Fibroblast of lung (primary cell): ENCODE data around the gene RGP1. TPM values are rescaled to one million over a fixed set of nuclear protein-coding genes. Genes with fewer than 3 reads are reported as not detected.

Source experiments
- DNase-seq, 2 donors: peaks; one replicate each; pipeline versions ENCODE4 v3.0.0 to v3.0.0-alpha.2; 2010; ENCODE audit warnings: low read depth in 2 of 2
- H2AFZ ChIP-seq: 2 replicates; pipeline ENCODE4 v1.5.1; 2012; ENCODE audit warnings: low read length, control low read depth, inconsistent platforms
- H3K27ac ChIP-seq: 2 replicates; pipeline ENCODE4 v1.5.1; 2011; ENCODE audit warnings: low read length, control low read depth; ENCODE audit not compliant: insufficient read depth
- H3K27me3 ChIP-seq: 2 replicates; pipeline ENCODE4 v1.5.1; 2011; ENCODE audit warnings: mild to moderate bottlenecking, low read length; ENCODE audit not compliant: control insufficient read depth, insufficient read depth
- H3K36me3 ChIP-seq: 2 replicates; pipeline ENCODE4 v1.5.1; 2011; ENCODE audit warnings: low read length; ENCODE audit not compliant: control insufficient read depth, insufficient read depth
- H3K4me1 ChIP-seq: 2 replicates; pipeline ENCODE4 v1.5.1; 2011; ENCODE audit warnings: low read length; ENCODE audit not compliant: control insufficient read depth, insufficient read depth; ENCODE audit errors: extremely low read depth
- H3K4me2 ChIP-seq: 2 replicates; pipeline ENCODE4 v1.5.1; 2011; ENCODE audit warnings: low read length, control low read depth; ENCODE audit not compliant: insufficient read depth; ENCODE audit errors: extremely low read depth
- H3K4me3 ChIP-seq, 4 experiments: fragments of 200-600 bp in 1 of 4; sonication (generic) in 1 of 4; replicated peaks in 1 of 4; 2 replicates each; pipeline ENCODE4 v1.5.1; 2011 to 2016; ENCODE audit warnings: low read length in 4 of 4, low read depth in 3 of 4, mild to moderate bottlenecking in 3 of 4, control low read depth in 2 of 4, inconsistent platforms in 1 of 4, mixed read lengths in 1 of 4; ENCODE audit not compliant: insufficient read depth in 1 of 4; ENCODE audit errors: control extremely low read depth in 1 of 4
- H3K79me2 ChIP-seq: 2 replicates; pipeline ENCODE4 v1.5.1; 2012; ENCODE audit warnings: mild to moderate bottlenecking, low read length, inconsistent platforms; ENCODE audit not compliant: control insufficient read depth, insufficient read depth
- H3K9ac ChIP-seq: 2 replicates; pipeline ENCODE4 v1.5.1; 2011; ENCODE audit warnings: mild to moderate bottlenecking, low read length, control low read depth; ENCODE audit not compliant: insufficient read depth
- H3K9me3 ChIP-seq: 2 replicates; pipeline ENCODE4 v1.5.1; 2012; ENCODE audit warnings: low read depth, low read length; ENCODE audit not compliant: control insufficient read depth, insufficient read depth
- H4K20me1 ChIP-seq: 2 replicates; pipeline ENCODE4 v1.5.1; 2011; ENCODE audit warnings: low read length; ENCODE audit not compliant: control insufficient read depth, insufficient read depth; ENCODE audit errors: extremely low read depth
- EZH2 ChIP-seq: IDR thresholded peaks from 2 replicates; pipeline ENCODE4 v1.5.1; 2012; ENCODE audit warnings: low read length, control low read depth, mild to moderate bottlenecking; ENCODE audit errors: missing control alignments
- polyA plus RNA-seq, 2 donors: library from polyadenylated mRNA; depleted of rRNA in 1 of 2; stranded (reverse) in 1 of 2; unstranded in 1 of 2; fragments of >200 nt; gene quantifications; 2 replicates each; pipeline ENCODE4 v1.2.1, GENCODE V29; 2011 to 2012; ENCODE audit warnings: missing spikeins in 1 of 2
- total RNA-seq: library from RNA; depleted of rRNA; stranded (reverse); fragments of >200 nt; gene quantifications from 2 replicates; pipeline ENCODE4 v1.2.1, GENCODE V29; 2014
- TF ChIP-seq, protein P1 (sequence below), 2 donors: IDR thresholded peaks in 1 of 2; conservative IDR thresholded peaks in 1 of 2; 1 replicate in 1 of 2; 2 replicates in 1 of 2; pipeline ENCODE4 v1.5.1; 2011 to 2012; ENCODE audit warnings: low read length in 2 of 2, control low read depth in 1 of 2, inconsistent platforms in 1 of 2, low read depth in 1 of 2, mild to moderate bottlenecking in 1 of 2

RGP1 gene
- total and polyA plus RNA-seq, 2 donors (not counting 1 experiment from before 2014, with no cell fraction given) = 14.9 to 17.4 TPM

DNA sequence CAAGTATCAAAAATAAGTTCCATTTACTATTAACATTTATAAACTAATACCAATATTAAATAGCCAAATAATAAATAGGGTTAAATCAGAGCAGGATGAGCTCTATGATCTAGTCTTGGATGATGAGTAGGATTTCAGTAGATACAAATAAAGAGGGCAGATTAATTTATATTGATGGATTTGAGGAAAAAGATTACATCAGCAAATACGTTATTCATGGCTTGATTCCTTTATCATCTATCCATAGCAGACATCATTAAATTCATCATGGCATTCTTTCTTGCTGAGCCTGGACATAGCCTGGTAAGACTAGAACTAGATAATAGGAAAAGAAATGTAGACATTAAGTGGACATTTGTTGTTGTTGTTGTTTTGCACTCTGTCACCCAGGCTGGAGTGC is 18.4 kb downstream of the RGP1 start:
- H4K20me1 ChIP-seq = no peaks in the 10 kb centered on the region
- H3K79me2 ChIP-seq = no peaks in the 10 kb centered on the region
- H3K36me3 ChIP-seq = no peaks in the 10 kb centered on the region
- H3K9me3 ChIP-seq = no peaks in the 10 kb centered on the region
- DNase-seq = no peak
- H3K4me2 ChIP-seq = no peak overlapping the region
- no peaks in the 10 kb centered on the region for H3K4me1 ChIP-seq
- no peak overlapping the region for H3K4me3 ChIP-seq
- H3K27ac ChIP-seq = no peak overlapping the region
- TF ChIP-seq EZH2 = no peak
- TF ChIP-seq, protein P1, sequence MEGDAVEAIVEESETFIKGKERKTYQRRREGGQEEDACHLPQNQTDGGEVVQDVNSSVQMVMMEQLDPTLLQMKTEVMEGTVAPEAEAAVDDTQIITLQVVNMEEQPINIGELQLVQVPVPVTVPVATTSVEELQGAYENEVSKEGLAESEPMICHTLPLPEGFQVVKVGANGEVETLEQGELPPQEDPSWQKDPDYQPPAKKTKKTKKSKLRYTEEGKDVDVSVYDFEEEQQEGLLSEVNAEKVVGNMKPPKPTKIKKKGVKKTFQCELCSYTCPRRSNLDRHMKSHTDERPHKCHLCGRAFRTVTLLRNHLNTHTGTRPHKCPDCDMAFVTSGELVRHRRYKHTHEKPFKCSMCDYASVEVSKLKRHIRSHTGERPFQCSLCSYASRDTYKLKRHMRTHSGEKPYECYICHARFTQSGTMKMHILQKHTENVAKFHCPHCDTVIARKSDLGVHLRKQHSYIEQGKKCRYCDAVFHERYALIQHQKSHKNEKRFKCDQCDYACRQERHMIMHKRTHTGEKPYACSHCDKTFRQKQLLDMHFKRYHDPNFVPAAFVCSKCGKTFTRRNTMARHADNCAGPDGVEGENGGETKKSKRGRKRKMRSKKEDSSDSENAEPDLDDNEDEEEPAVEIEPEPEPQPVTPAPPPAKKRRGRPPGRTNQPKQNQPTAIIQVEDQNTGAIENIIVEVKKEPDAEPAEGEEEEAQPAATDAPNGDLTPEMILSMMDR (conservative IDR thresholded peaks at IDR 0.05 in 1 of 2, IDR thresholded peaks at IDR 0.05 in 1 of 2; ENCODE audit: low read depth in 1 of 2, low read length in 2 of 2) = no peak
- peaks cover 11% of the 10 kb centered on the region for H3K27me3 ChIP-seq
- no peak overlapping the region for H2AFZ ChIP-seq
- H3K9ac ChIP-seq = no peak overlapping the region

DNA sequence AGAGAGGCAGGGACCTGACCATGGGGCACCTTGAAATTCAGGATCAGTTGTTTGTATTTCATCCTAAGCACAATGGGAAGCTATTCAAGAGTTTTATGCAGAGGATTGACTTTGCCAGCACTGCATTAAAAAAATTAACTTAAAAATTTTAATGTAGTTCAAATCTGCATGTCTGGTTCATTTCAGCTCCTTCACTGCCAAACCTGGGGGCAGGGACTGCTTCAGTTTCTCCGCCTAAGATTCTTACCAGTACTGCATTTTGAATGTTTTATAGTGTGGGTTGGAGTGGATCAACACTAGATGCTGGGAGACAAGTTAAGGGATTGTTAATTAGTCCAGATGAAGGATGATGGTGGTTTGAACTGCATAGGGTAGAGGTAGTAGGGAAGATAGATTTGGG is 20.7 kb downstream of the RGP1 start:
- Histone ChIP-seq H2AFZ (no peak overlapping the region), H3K9ac (no peak overlapping the region), H3K9me3 (no peaks in the 10 kb centered on the region), H3K4me2 (no peak overlapping the region), H3K4me1 (no peaks in the 10 kb centered on the region), H3K36me3 (no peaks in the 10 kb centered on the region), H3K27ac (no peak overlapping the region), H3K4me3 (no peak overlapping the region), H3K27me3 (peaks cover 11% of the 10 kb centered on the region), H3K79me2 (no peaks in the 10 kb centered on the region), H4K20me1 (no peaks in the 10 kb centered on the region)
- no peak for TF ChIP-seq EZH2
- TF ChIP-seq, protein P1 (conservative IDR thresholded peaks at IDR 0.05 in 1 of 2, IDR thresholded peaks at IDR 0.05 in 1 of 2; ENCODE audit: low read depth in 1 of 2, low read length in 2 of 2) = no peak
- no peak for DNase-seq

DNA sequence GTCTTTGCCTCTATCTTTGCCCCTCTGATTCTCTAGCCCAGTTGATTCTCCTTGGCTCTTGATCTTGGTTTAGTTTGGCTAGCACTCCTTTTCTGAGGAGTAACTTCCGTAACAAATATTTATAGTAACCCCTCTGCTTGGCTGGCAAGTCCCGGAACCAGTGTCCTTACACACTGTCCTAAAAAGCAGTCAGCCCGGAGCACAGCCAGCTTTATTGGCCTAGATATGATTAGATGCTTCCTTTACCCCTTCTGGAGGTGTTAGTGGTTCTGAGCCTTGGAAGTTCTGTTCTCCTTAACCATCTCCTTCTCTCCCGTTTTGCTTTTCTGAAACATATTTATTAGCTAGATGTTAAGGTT is 22.0 kb downstream of the RGP1 start:
- Histone ChIP-seq H4K20me1 (no peaks in the 10 kb centered on the region), H3K36me3 (no peaks in the 10 kb centered on the region), H3K4me1 (no peaks in the 10 kb centered on the region), H3K4me2 (no peak overlapping the region), H3K27me3 (peaks cover 11% of the 10 kb centered on the region), H3K79me2 (no peaks in the 10 kb centered on the region), H3K4me3 (no peak overlapping the region), H3K9me3 (no peaks in the 10 kb centered on the region), H2AFZ (no peak overlapping the region), H3K27ac (no peak overlapping the region), H3K9ac (no peak overlapping the region)
- TF ChIP-seq EZH2 = no peak
- TF ChIP-seq, protein P1 (conservative IDR thresholded peaks at IDR 0.05 in 1 of 2, IDR thresholded peaks at IDR 0.05 in 1 of 2; ENCODE audit: low read depth in 1 of 2, low read length in 2 of 2) = no peak
- no peak for DNase-seq
